ENCODE measurements around the gene LIPK. TPM values are rescaled to one million over a fixed set of nuclear protein-coding genes. Genes with fewer than 3 reads are reported as not detected.

The LIPK gene
- total and polyA plus RNA-seq, 2 of the 13 experiments (the other 11 are each of a cell fraction or from before 2014, with no cell fraction given): not detected

DNA sequence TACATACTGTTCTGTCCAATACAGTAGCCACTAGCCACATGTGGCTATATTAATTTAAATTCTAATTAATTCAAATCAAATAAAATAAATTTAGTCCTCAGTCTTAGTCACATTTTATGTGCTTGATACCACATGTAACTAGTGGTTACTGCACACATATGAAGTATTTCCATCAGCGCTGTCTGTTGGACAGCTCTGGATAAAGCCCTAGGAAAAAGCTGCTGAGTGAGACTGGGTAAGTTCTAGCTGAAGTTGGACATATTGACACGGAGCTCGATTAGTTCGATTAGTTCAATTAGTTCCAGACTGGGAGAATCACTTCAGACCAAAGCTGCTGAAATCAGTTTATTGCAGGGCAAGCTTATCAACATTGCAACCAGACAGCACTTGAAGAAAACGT lies 81.4 kb downstream of the LIPK start:
- intact Hi-C loops (cut with micrococcal nuclease; ENCODE audit: unreplicated experiment): no loop called here
- TF ChIP-seq, protein P1, sequence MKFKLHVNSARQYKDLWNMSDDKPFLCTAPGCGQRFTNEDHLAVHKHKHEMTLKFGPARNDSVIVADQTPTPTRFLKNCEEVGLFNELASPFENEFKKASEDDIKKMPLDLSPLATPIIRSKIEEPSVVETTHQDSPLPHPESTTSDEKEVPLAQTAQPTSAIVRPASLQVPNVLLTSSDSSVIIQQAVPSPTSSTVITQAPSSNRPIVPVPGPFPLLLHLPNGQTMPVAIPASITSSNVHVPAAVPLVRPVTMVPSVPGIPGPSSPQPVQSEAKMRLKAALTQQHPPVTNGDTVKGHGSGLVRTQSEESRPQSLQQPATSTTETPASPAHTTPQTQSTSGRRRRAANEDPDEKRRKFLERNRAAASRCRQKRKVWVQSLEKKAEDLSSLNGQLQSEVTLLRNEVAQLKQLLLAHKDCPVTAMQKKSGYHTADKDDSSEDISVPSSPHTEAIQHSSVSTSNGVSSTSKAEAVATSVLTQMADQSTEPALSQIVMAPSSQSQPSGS (CRISPR knock-in tag; IDR thresholded peaks at IDR 0.05): no peak
- TF ChIP-seq ZNF720 (CRISPR knock-in tag; IDR thresholded peaks at IDR 0.05): no peak
- no peak for TF ChIP-seq TGIF2 (CRISPR knock-in tag; IDR thresholded peaks at IDR 0.05)
- no peak for TF ChIP-seq ZFP36L2 (CRISPR knock-in tag; IDR thresholded peaks at IDR 0.05)
- TF ChIP-seq, protein P2, sequence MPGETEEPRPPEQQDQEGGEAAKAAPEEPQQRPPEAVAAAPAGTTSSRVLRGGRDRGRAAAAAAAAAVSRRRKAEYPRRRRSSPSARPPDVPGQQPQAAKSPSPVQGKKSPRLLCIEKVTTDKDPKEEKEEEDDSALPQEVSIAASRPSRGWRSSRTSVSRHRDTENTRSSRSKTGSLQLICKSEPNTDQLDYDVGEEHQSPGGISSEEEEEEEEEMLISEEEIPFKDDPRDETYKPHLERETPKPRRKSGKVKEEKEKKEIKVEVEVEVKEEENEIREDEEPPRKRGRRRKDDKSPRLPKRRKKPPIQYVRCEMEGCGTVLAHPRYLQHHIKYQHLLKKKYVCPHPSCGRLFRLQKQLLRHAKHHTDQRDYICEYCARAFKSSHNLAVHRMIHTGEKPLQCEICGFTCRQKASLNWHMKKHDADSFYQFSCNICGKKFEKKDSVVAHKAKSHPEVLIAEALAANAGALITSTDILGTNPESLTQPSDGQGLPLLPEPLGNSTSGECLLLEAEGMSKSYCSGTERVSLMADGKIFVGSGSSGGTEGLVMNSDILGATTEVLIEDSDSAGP (CRISPR knock-in tag; IDR thresholded peaks at IDR 0.05; ENCODE audit: borderline replicate concordance): no peak
- TF ChIP-seq TBX2 (CRISPR knock-in tag; IDR thresholded peaks at IDR 0.05; ENCODE audit: borderline replicate concordance): no peak
- TF ChIP-seq ZNF44 (CRISPR knock-in tag; IDR thresholded peaks at IDR 0.05): no peak
- TF ChIP-seq, protein P3, sequence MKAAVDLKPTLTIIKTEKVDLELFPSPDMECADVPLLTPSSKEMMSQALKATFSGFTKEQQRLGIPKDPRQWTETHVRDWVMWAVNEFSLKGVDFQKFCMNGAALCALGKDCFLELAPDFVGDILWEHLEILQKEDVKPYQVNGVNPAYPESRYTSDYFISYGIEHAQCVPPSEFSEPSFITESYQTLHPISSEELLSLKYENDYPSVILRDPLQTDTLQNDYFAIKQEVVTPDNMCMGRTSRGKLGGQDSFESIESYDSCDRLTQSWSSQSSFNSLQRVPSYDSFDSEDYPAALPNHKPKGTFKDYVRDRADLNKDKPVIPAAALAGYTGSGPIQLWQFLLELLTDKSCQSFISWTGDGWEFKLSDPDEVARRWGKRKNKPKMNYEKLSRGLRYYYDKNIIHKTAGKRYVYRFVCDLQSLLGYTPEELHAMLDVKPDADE (CRISPR knock-in tag; IDR thresholded peaks at IDR 0.05): no peak
- TF ChIP-seq, protein P4, sequence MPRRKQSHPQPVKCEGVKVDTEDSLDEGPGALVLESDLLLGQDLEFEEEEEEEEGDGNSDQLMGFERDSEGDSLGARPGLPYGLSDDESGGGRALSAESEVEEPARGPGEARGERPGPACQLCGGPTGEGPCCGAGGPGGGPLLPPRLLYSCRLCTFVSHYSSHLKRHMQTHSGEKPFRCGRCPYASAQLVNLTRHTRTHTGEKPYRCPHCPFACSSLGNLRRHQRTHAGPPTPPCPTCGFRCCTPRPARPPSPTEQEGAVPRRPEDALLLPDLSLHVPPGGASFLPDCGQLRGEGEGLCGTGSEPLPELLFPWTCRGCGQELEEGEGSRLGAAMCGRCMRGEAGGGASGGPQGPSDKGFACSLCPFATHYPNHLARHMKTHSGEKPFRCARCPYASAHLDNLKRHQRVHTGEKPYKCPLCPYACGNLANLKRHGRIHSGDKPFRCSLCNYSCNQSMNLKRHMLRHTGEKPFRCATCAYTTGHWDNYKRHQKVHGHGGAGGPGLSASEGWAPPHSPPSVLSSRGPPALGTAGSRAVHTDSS (CRISPR knock-in tag; conservative IDR thresholded peaks at IDR 0.05): no peak
- TF ChIP-seq ZNF543 (CRISPR knock-in tag; IDR thresholded peaks at IDR 0.05): no peak
- TF ChIP-seq MIXL1 (CRISPR knock-in tag; IDR thresholded peaks at IDR 0.05): no peak
- no peak for TF ChIP-seq ZNF431 (CRISPR knock-in tag; IDR thresholded peaks at IDR 0.05; ENCODE audit: borderline replicate concordance, low read depth)
- no peak for TF ChIP-seq CHCHD3 (CRISPR knock-in tag; IDR thresholded peaks at IDR 0.05)
- no peak for TF ChIP-seq SMARCE1 (IDR thresholded peaks at IDR 0.05; ENCODE audit: borderline replicate concordance)
- TF ChIP-seq TEAD2 (CRISPR knock-in tag; IDR thresholded peaks at IDR 0.05): no peak
- TF ChIP-seq ZNF652 (CRISPR knock-in tag; IDR thresholded peaks at IDR 0.05; ENCODE audit: borderline replicate concordance, low read depth): no peak
- no peak for TF ChIP-seq ZNF234 (CRISPR knock-in tag; conservative IDR thresholded peaks at IDR 0.05)
- TF ChIP-seq ZBTB20 (CRISPR knock-in tag; IDR thresholded peaks at IDR 0.05; ENCODE audit: borderline replicate concordance, low read depth): no peak
- TF ChIP-seq, protein P5, sequence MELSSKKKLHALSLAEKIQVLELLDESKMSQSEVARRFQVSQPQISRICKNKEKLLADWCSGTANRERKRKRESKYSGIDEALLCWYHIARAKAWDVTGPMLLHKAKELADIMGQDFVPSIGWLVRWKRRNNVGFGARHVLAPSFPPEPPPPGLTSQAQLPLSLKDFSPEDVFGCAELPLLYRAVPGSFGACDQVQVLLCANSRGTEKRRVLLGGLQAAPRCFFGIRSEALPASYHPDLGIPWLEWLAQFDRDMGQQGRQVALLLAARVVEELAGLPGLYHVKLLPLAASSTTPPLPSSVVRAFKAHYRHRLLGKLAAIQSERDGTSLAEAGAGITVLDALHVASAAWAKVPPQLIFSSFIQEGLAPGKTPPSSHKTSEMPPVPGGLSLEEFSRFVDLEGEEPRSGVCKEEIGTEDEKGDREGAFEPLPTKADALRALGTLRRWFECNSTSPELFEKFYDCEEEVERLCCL (CRISPR knock-in tag; IDR thresholded peaks at IDR 0.05; ENCODE audit: borderline replicate concordance): no peak
- BruUV-seq (replicated peaks): no TSS peak

More for the DNA sequence above, 81.4 kb downstream of the LIPK start:
- H4K20me1 ChIP-seq (ENCODE audit: insufficient read depth, low read length): no peaks in the 10 kb centered on the region
- H3K27ac ChIP-seq (ENCODE audit: extremely low read length, insufficient read depth, low read length): no peak overlapping the region
- in situ Hi-C loops (cut with HindIII; ENCODE audit: extremely low pct_ligation_motif_present, low pct_unique_long_range_greater_than_20kb): no loop called here
- FAIRE-seq (no peak), DNase-seq (ENCODE audit: low spot score) (no peak), ATAC-seq (no peak)
- no peaks in the 10 kb centered on the region for H3K79me2 ChIP-seq (ENCODE audit: insufficient read depth, low read length)
- no peaks in the 10 kb centered on the region for H3K4me1 ChIP-seq (ENCODE audit: insufficient read depth, low read length)
- H3K9me3 ChIP-seq (ENCODE audit: low read length): no peaks in the 10 kb centered on the region
- H3K36me3 ChIP-seq (replicated peaks in 1 of 2; ENCODE audit: control insufficient read depth in 1 of 2, insufficient read depth in 2 of 2, low read length in 2 of 2): no peaks in the 10 kb centered on the region
- ChIA-PET POLR2A (no interaction called here), CTCF (ENCODE audit: low intra/inter-chr PET ratio, low total read pairs) (no interaction called here)
- no peak overlapping the region for H3K4me2 ChIP-seq (ENCODE audit: low read depth, low read length)
- H3K4me3 ChIP-seq (replicated peaks in 1 of 3; ENCODE audit: insufficient read depth in 1 of 3, low read depth in 2 of 3, low read length in 3 of 3): no peak overlapping the region
- H3K27me3 ChIP-seq (ENCODE audit: control insufficient read depth in 1 of 2, insufficient read depth in 2 of 2, low read length in 2 of 2): no peaks in the 10 kb centered on the region
- 14% methylated on average over 5 of the region's 5 CpGs for WGBS (ENCODE audit: low lambda C conversion rate)
- no peak overlapping the region for H3K9ac ChIP-seq (ENCODE audit: insufficient read depth, low read depth, low read length)
- no peak overlapping the region for H2AFZ ChIP-seq (ENCODE audit: low read length)

All from HepG2 (cell line).